ENCODE measurements around the gene MED23. TPM values are rescaled to one million over a fixed set of nuclear protein-coding genes. Genes with fewer than 3 reads are reported as not detected.

The MED23 gene
- total and polyA plus RNA-seq, 2 experiments from 2014 or later: 8.6 to 23.6 TPM

GRCh38 chr6:131572686-131573415, 55.2 kb downstream of the MED23 start, which contains the start of gene ARG1 (continued):
- TF ChIP-seq REST (IDR thresholded peaks at IDR 0.05; ENCODE audit: unreplicated experiment): no peak
- TF ChIP-seq EZH2phosphoT487 (IDR thresholded peaks at IDR 0.05; ENCODE audit: unreplicated experiment): no peak
- no peak for TF ChIP-seq NANOG (IDR thresholded peaks at IDR 0.05; ENCODE audit: borderline replicate concordance)
- TF ChIP-seq, protein P1, sequence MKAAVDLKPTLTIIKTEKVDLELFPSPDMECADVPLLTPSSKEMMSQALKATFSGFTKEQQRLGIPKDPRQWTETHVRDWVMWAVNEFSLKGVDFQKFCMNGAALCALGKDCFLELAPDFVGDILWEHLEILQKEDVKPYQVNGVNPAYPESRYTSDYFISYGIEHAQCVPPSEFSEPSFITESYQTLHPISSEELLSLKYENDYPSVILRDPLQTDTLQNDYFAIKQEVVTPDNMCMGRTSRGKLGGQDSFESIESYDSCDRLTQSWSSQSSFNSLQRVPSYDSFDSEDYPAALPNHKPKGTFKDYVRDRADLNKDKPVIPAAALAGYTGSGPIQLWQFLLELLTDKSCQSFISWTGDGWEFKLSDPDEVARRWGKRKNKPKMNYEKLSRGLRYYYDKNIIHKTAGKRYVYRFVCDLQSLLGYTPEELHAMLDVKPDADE (IDR thresholded peaks at IDR 0.05): no peak
- no peak for TF ChIP-seq ZNF462 (CRISPR knock-in tag; IDR thresholded peaks at IDR 0.05)
- no peak for TF ChIP-seq POLR2AphosphoS5 (IDR thresholded peaks at IDR 0.05; ENCODE audit: low read depth)
